ENCODE measurements around the gene CASQ2.

The CASQ2 gene

DNA sequence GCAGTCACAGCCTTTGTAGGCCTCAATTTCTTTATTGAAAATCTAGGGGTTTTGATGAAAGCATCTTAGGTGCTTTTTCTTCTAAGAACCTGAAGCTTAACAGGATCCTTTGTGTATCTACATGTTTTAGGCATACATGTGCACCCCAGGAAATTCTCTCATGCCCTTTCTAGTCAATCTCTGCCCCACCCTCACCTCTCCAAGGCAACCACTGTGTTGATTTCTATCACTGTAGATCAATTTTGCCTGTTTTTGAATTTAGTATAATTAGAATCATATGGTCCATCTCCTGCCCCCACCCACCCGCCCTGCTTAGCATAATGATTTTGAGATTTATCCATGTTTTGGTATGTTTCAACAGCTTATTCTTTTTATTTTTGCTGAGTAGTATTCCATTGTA is 107.4 kb downstream of the CASQ2 start:
- DNase-seq (ENCODE audit: low spot score), result no peak
- in situ Hi-C loops (cut with MboI; ENCODE audit: low pct_unique_long_range_greater_than_20kb, low sequenced_read_pairs, unreplicated experiment), result no loop called here
- TF ChIP-seq, protein P1, sequence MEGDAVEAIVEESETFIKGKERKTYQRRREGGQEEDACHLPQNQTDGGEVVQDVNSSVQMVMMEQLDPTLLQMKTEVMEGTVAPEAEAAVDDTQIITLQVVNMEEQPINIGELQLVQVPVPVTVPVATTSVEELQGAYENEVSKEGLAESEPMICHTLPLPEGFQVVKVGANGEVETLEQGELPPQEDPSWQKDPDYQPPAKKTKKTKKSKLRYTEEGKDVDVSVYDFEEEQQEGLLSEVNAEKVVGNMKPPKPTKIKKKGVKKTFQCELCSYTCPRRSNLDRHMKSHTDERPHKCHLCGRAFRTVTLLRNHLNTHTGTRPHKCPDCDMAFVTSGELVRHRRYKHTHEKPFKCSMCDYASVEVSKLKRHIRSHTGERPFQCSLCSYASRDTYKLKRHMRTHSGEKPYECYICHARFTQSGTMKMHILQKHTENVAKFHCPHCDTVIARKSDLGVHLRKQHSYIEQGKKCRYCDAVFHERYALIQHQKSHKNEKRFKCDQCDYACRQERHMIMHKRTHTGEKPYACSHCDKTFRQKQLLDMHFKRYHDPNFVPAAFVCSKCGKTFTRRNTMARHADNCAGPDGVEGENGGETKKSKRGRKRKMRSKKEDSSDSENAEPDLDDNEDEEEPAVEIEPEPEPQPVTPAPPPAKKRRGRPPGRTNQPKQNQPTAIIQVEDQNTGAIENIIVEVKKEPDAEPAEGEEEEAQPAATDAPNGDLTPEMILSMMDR (IDR thresholded peaks at IDR 0.05; ENCODE audit: extremely low read depth, insufficient read depth, missing control alignments), result no peak

DNA sequence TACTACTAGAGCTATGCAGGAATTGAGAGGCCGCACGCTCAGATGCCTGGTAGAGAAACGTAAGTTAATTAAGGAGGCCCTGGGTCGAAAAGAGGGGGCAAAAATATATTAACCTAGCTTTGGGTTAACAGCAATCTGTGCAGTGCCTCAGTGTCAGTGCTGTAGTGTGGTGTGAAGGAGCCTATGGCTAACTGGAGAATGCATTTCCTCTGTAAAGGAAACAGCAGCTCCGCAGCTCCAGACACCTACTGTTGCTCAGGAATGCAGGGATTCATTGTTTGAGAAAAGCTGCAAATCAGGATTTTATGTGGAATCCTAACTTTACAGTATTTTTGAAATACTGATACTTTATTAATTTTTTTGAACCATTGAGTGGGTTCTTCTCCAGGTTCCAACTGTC is 108.4 kb downstream of the CASQ2 start:
- DNase-seq (ENCODE audit: low spot score), result no peak
- TF ChIP-seq, protein P1 (IDR thresholded peaks at IDR 0.05; ENCODE audit: extremely low read depth, insufficient read depth, missing control alignments), result no peak
- in situ Hi-C loops (cut with MboI; ENCODE audit: low pct_unique_long_range_greater_than_20kb, low sequenced_read_pairs, unreplicated experiment), result no loop called here

GRCh38 chr1:115658646-115659045 is 109.9 kb downstream of the CASQ2 start:
- TF ChIP-seq, protein P1 (IDR thresholded peaks at IDR 0.05; ENCODE audit: extremely low read depth, insufficient read depth, missing control alignments), result no peak
- DNase-seq (ENCODE audit: low spot score), result no peak
- in situ Hi-C loops (cut with MboI; ENCODE audit: low pct_unique_long_range_greater_than_20kb, low sequenced_read_pairs, unreplicated experiment), result no loop called here

DNA sequence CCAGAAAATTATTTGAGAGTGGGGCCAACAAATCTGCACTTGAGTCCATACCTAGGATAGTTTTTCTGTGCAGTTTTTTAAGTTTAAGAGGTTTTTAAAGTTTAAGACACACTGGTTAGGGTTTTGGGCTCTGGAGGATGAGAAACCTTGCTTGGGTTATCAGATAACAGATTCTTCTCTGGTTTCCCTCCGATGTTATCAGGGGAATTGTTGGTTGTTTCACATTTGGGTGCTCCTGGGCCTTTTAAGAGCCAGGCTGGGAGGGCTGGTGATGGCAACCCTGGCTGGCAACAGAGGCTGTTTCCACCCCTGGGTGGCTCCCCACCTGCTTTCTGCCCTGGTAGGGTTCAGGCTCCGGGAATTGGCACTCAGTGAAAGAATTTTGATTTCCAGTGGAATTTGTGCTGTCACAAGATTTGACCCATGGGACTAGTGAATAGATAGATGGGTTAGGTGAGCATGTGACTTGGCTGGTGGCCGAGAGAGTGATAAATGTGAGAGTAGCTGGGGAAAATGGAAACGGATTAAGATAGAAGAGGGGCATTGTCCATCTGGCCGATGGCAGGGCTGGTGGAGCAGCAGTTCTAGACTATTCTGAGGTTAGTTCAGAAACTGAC is 111.9 kb downstream of the CASQ2 start:
- DNase-seq (ENCODE audit: low spot score), result no peak
- TF ChIP-seq, protein P1 (IDR thresholded peaks at IDR 0.05; ENCODE audit: extremely low read depth, insufficient read depth, missing control alignments), result no peak
- in situ Hi-C loops (cut with MboI; ENCODE audit: low pct_unique_long_range_greater_than_20kb, low sequenced_read_pairs, unreplicated experiment), result no loop called here

- in situ Hi-C loops (cut with MboI; ENCODE audit: low pct_unique_long_range_greater_than_20kb, low sequenced_read_pairs, unreplicated experiment), result no loop called here
- TF ChIP-seq, protein P1 (IDR thresholded peaks at IDR 0.05; ENCODE audit: extremely low read depth, insufficient read depth, missing control alignments), result no peak
- no peak for DNase-seq (ENCODE audit: low spot score)
These were observed 112.6 kb downstream of the CASQ2 start for GRCh38 chr1:115655916-115656315.

DNA sequence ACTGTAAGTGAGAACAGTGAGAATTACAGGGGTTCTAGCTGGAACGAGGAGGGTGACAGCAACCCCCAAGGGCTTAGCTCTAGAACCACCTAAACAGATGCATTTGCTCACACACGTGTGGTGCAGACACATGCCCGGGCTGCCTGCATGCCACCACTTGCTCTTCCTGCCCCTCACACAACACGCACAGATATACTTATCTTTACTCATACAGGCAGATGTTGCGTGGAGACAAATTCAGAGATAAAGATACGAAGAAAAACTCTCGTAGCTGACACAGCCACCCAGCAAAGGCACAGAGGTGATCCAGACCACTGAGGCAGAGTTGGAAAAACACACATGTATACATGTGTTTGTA is 113.2 kb downstream of the CASQ2 start:
- TF ChIP-seq, protein P1 (IDR thresholded peaks at IDR 0.05; ENCODE audit: extremely low read depth, insufficient read depth, missing control alignments), result no peak
- DNase-seq (ENCODE audit: low spot score), result no peak
- in situ Hi-C loops (cut with MboI; ENCODE audit: low pct_unique_long_range_greater_than_20kb, low sequenced_read_pairs, unreplicated experiment), result no loop called here

Measured in GM13977 (cell line).